SK-N-SH (cell line): ENCODE results near the gene SHROOM3. TPM values are rescaled to one million over a fixed set of nuclear protein-coding genes. Genes with fewer than 3 reads are reported as not detected.

Experiments
- CTCF ChIA-PET: fragments of 300-600, 350-600 bp; formaldehyde crosslinking; extraction: SDS; loops from one replicate; lab custom pipeline; 2021; lab: Yijun Ruan, JAX
- POLR2A ChIA-PET: fragments of 350-600 bp; sonication (Branson Sonifier 250); formaldehyde crosslinking; extraction: SDS; loops from one replicate; lab custom pipeline; 2020; ENCODE audit warnings: antibody characterized with exemption, inconsistent platforms; lab: Yijun Ruan, JAX
- DNase-seq: peaks from one replicate; pipeline ENCODE4 v3.0.0; 2012
- H2AFZ ChIP-seq: fragments of 200-600 bp; sonication (generic); 2 replicates; pipeline ENCODE4 v1.8.1; 2016; ENCODE audit warnings: antibody characterized with exemption, mild to moderate bottlenecking, low read depth
- H3F3A ChIP-seq: fragments of 200-600 bp; sonication (generic); replicated peaks from 2 replicates; pipeline ENCODE3; 2016; ENCODE audit warnings: antibody characterized with exemption, mild to moderate bottlenecking; ENCODE audit not compliant: insufficient read depth
- H3K27ac ChIP-seq, 2 experiments: fragments of 200-500 bp in 1 of 2; fragments of 200-600 bp in 1 of 2; sonication (Bioruptor generic) in 1 of 2; sonication (generic), shearing (Covaris generic) in 1 of 2; 2 replicates each; pipeline versions ENCODE4 v1.5.1 to v1.6.1; 2014 to 2016; ENCODE audit warnings: low read depth in 2 of 2, inconsistent platforms in 1 of 2, low read length in 1 of 2, mild to moderate bottlenecking in 1 of 2, mixed read lengths in 1 of 2
- H3K27me3 ChIP-seq: fragments of 200-600 bp; sonication (generic), shearing (Covaris generic); 2 replicates; pipeline ENCODE4 v1.6.1; 2016; ENCODE audit warnings: mixed run types; ENCODE audit not compliant: insufficient read depth
- H3K36me3 ChIP-seq, 2 experiments: fragments of 200-500 bp in 1 of 2; fragments of 200-600 bp in 1 of 2; sonication (Bioruptor generic) in 1 of 2; sonication (generic) in 1 of 2; replicated peaks in 1 of 2; 2 replicates each; pipeline versions ENCODE3 to v1.5.1; 2014 to 2016; ENCODE audit warnings: low read length in 1 of 2, mild to moderate bottlenecking in 1 of 2; ENCODE audit not compliant: insufficient read depth in 2 of 2, control insufficient read depth in 1 of 2
- H3K4me1 ChIP-seq, 2 experiments: fragments of 200-500 bp in 1 of 2; fragments of 200-600 bp in 1 of 2; sonication (Bioruptor generic) in 1 of 2; sonication (generic), shearing (Covaris generic) in 1 of 2; 2 replicates each; pipeline versions ENCODE4 v1.5.1 to v1.6.1; 2014 to 2016; ENCODE audit warnings: low read depth in 1 of 2, low read length in 1 of 2, mixed run types in 1 of 2; ENCODE audit not compliant: insufficient read depth in 2 of 2, control insufficient read depth in 1 of 2
- H3K4me2 ChIP-seq: fragments of 200-600 bp; sonication (generic), shearing (Covaris generic); 2 replicates; pipeline ENCODE4 v1.6.1; 2017; ENCODE audit warnings: mixed run types
- H3K4me3 ChIP-seq, 2 experiments: fragments of 200-500 bp in 1 of 2; fragments of 200-600 bp in 1 of 2; sonication (Bioruptor generic) in 1 of 2; sonication (generic), shearing (Covaris generic) in 1 of 2; 2 replicates each; pipeline versions ENCODE4 v1.5.1 to v1.8.1; 2014 to 2016; ENCODE audit warnings: low read depth in 2 of 2, inconsistent platforms in 1 of 2, low read length in 1 of 2, mild to moderate bottlenecking in 1 of 2, mixed read lengths in 1 of 2, moderate library complexity in 1 of 2
- H3K79me2 ChIP-seq: fragments of 200-600 bp; sonication (generic); 2 replicates; pipeline ENCODE4 v1.8.1; 2017; ENCODE audit warnings: mild to moderate bottlenecking; ENCODE audit not compliant: insufficient read depth
- H3K9ac ChIP-seq: fragments of 200-600 bp; sonication (generic); 2 replicates; pipeline ENCODE4 v1.6.1; 2017; ENCODE audit warnings: mixed run types
- H3K9me2 ChIP-seq: fragments of 200-600 bp; sonication (generic); 2 replicates; pipeline ENCODE4 v1.6.1; 2017; ENCODE audit warnings: mixed run types
- H3K9me3 ChIP-seq: fragments of 200-600 bp; sonication (generic); 2 replicates; pipeline ENCODE4 v1.6.1; 2017; ENCODE audit warnings: mixed run types, mild to moderate bottlenecking, moderate library complexity
- H4K20me1 ChIP-seq: fragments of 200-600 bp; sonication (generic); 2 replicates; pipeline ENCODE4 v1.6.1; 2017; ENCODE audit warnings: mild to moderate bottlenecking, mixed run types; ENCODE audit not compliant: insufficient read depth
- EP300 ChIP-seq, 2 experiments: IDR thresholded peaks; 2 replicates each; pipeline versions ENCODE4 v1.4.0 to v1.6.1; 2012; ENCODE audit warnings: borderline replicate concordance in 1 of 2, low read depth in 1 of 2, low read length in 1 of 2
- FOSL2 ChIP-seq: IDR thresholded peaks from 2 replicates; pipeline ENCODE4 v1.4.0; 2012; ENCODE audit warnings: low read depth, mild to moderate bottlenecking, moderate library complexity, borderline replicate concordance
- FOXM1 ChIP-seq: IDR thresholded peaks from 2 replicates; pipeline ENCODE4 v1.4.0; 2012; ENCODE audit warnings: low read depth, mild to moderate bottlenecking
- GABPA ChIP-seq: IDR thresholded peaks from 2 replicates; pipeline ENCODE4 v1.4.0; 2012; ENCODE audit warnings: low read depth, mild to moderate bottlenecking
- MAX ChIP-seq: IDR thresholded peaks from 2 replicates; pipeline ENCODE4 v1.4.0; 2012; ENCODE audit warnings: low read depth
- NFIC ChIP-seq: IDR thresholded peaks from 2 replicates; pipeline ENCODE4 v1.4.0; 2012; ENCODE audit warnings: borderline replicate concordance
- NRF1 ChIP-seq: IDR thresholded peaks from 2 replicates; pipeline ENCODE4 v1.6.1; 2012; ENCODE audit warnings: low read depth, mild to moderate bottlenecking, low read length
- RAD21 ChIP-seq: IDR thresholded peaks from 2 replicates; pipeline ENCODE4 v1.6.1; 2012; ENCODE audit warnings: mild to moderate bottlenecking, low read length
- RFX5 ChIP-seq: IDR thresholded peaks from 2 replicates; pipeline ENCODE4 v1.6.1; 2012; ENCODE audit warnings: mild to moderate bottlenecking, improper control_type of control experiment, low read length
- RXRA ChIP-seq: IDR thresholded peaks from 2 replicates; pipeline ENCODE4 v1.4.0; 2012; ENCODE audit warnings: low read depth, mild to moderate bottlenecking, borderline replicate concordance
- SMC3 ChIP-seq: IDR thresholded peaks from 2 replicates; pipeline ENCODE4 v1.6.1; 2012; ENCODE audit warnings: low read depth, low read length, improper control_type of control experiment
- TCF12 ChIP-seq: IDR thresholded peaks from 2 replicates; pipeline ENCODE4 v1.4.0; 2012
- TEAD4 ChIP-seq: IDR thresholded peaks from 2 replicates; pipeline ENCODE4 v1.4.0; 2012; ENCODE audit warnings: mild to moderate bottlenecking, borderline replicate concordance; ENCODE audit not compliant: insufficient read depth
- USF1 ChIP-seq: IDR thresholded peaks from 2 replicates; pipeline ENCODE4 v1.4.0; 2012; ENCODE audit warnings: low read depth, borderline replicate concordance
- WGBS: methylation state at CpG from one replicate; pipeline ENCODE4 v1.1.6; 2017; ENCODE audit warnings: low lambda C conversion rate; 5-methylcytosine and 5-hydroxymethylcytosine counted together
- polyA plus RNA-seq, 3 experiments: library from polyadenylated mRNA; depleted of rRNA; stranded (reverse); fragments of >200 nt; gene quantifications; 2 replicates each; pipeline ENCODE4 v1.2.3, GENCODE V29; 2012
- TF ChIP-seq, protein P1 (sequence below): fragments of 150-350 bp; IDR thresholded peaks from 2 replicates; pipeline ENCODE4 v1.6.1; 2016; ENCODE audit warnings: mild to moderate bottlenecking, low read depth, low read length
- TF ChIP-seq, protein P2 (sequence below): fragments of 150-350 bp; IDR thresholded peaks from 2 replicates; pipeline ENCODE4 v1.6.1; 2017; ENCODE audit warnings: antibody characterized with exemption, low read length, low read depth, borderline replicate concordance
- TF ChIP-seq, protein P3 (sequence below): IDR thresholded peaks from 2 replicates; pipeline ENCODE4 v1.4.0; 2012; ENCODE audit warnings: low read depth, borderline replicate concordance
- TF ChIP-seq, protein P4 (sequence below): fragments of 200-600 bp; sonication (generic); IDR thresholded peaks from 2 replicates; pipeline ENCODE4 v1.6.1; 2017; ENCODE audit warnings: antibody characterized with exemption, mild to moderate bottlenecking, moderate library complexity

SHROOM3 gene
- polyA plus RNA-seq, 1 of the 3 experiments (the other 2 are of a cell fraction) = 4.3 TPM

DNA sequence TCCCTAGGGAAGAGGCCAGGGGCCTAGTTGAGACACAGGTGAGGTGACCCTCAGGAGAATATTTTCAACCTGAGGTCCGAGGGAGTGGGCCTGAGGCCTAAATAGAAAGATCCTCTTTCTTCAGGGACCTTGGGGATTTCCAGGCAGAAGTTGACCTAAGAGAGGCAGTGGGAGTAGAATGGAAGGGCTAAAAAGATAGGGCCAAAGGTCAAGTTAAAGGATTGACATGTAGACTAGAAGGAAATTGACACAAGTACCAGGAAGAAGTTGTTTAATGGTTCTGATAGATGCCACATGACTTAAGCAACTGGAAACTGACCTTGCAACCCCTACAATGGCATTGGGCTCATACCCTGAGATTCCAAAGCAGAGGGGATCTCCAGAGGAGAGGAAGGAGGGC, 76.9 kb downstream of the SHROOM3 start:
- no peaks in the 10 kb centered on the region for H3K9me3 ChIP-seq
- TF ChIP-seq, protein P1, sequence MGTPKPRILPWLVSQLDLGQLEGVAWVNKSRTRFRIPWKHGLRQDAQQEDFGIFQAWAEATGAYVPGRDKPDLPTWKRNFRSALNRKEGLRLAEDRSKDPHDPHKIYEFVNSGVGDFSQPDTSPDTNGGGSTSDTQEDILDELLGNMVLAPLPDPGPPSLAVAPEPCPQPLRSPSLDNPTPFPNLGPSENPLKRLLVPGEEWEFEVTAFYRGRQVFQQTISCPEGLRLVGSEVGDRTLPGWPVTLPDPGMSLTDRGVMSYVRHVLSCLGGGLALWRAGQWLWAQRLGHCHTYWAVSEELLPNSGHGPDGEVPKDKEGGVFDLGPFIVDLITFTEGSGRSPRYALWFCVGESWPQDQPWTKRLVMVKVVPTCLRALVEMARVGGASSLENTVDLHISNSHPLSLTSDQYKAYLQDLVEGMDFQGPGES = no peak
- TF ChIP-seq EP300 (IDR thresholded peaks at IDR 0.05; ENCODE audit: borderline replicate concordance in 1 of 2, low read depth in 1 of 2, low read length in 1 of 2) (no peak), TCF12 (no peak), MAX (no peak), SMC3 (no peak), FOXM1 (no peak), RFX5 (no peak), NRF1 (no peak), USF1 (no peak)
- TF ChIP-seq, protein P2, sequence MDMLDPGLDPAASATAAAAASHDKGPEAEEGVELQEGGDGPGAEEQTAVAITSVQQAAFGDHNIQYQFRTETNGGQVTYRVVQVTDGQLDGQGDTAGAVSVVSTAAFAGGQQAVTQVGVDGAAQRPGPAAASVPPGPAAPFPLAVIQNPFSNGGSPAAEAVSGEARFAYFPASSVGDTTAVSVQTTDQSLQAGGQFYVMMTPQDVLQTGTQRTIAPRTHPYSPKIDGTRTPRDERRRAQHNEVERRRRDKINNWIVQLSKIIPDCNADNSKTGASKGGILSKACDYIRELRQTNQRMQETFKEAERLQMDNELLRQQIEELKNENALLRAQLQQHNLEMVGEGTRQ = no peak
- TF ChIP-seq, all 33 proteins: peak for 0
- no peak for DNase-seq
- H3K27me3 ChIP-seq = no peaks in the 10 kb centered on the region
- no peaks in the 10 kb centered on the region for H4K20me1 ChIP-seq
- no peak overlapping the region for H3K9ac ChIP-seq
- no peak overlapping the region for H3K4me2 ChIP-seq
- H3K36me3 ChIP-seq = peaks cover 0 to 7% of the 10 kb centered on the region in 2 experiments
- no peaks in the 10 kb centered on the region for H3K79me2 ChIP-seq
- H3K4me1 ChIP-seq = peaks cover 0 to 5% of the 10 kb centered on the region in 2 experiments; a peak in 1 of 4 replicates
- no peak overlapping the region for H3K27ac ChIP-seq
- CTCF ChIA-PET = interaction anchor here (0.6 to 3.2 kb wide), 21 partner anchors 8 to 845 kb away, joined by 3 to 14 read pairs (median 4); no protein-coding TSS in a partner anchor
- H2AFZ ChIP-seq = no peak overlapping the region
- peaks cover 2% of the 10 kb centered on the region for H3F3A ChIP-seq
- 100% methylated on average over 1 of the region's 1 CpG for WGBS
- H3K4me3 ChIP-seq = no peak overlapping the region
- H3K9me2 ChIP-seq = no peaks in the 10 kb centered on the region
- POLR2A ChIA-PET = no interaction called here

GRCh38 chr4:76513482-76513881, 78.5 kb downstream of the SHROOM3 start:
- Histone ChIP-seq H3K27me3 (no peaks in the 10 kb centered on the region), H3K9me3 (no peaks in the 10 kb centered on the region), H4K20me1 (no peaks in the 10 kb centered on the region), H3F3A (no peaks in the 10 kb centered on the region), H3K9ac (no peak overlapping the region), H3K4me2 (no peak overlapping the region), H3K4me1 (peaks cover 5 to 6% of the 10 kb centered on the region in 2 experiments; a peak in 3 of 4 replicates), H3K36me3 (peaks cover 0 to 7% of the 10 kb centered on the region in 2 experiments), H2AFZ (no peak overlapping the region), H3K9me2 (no peaks in the 10 kb centered on the region), H3K27ac (no peak overlapping the region), H3K79me2 (no peaks in the 10 kb centered on the region), H3K4me3 (no peak overlapping the region)
- CTCF ChIA-PET = interaction anchor here (1.0 to 1.4 kb wide), 3 partner anchors 9 to 530 kb away, joined by 3 to 5 read pairs (median 3); no protein-coding TSS in a partner anchor
- WGBS = 97% methylated on average over 7 of the region's 7 CpGs
- POLR2A ChIA-PET = no interaction called here
- no peak for DNase-seq
- no peak for TF ChIP-seq FOSL2
- no peak for TF ChIP-seq RAD21
- no peak for TF ChIP-seq NFIC
- no peak for TF ChIP-seq RXRA
- no peak for TF ChIP-seq GABPA
- TF ChIP-seq, protein P2 = no peak
- TF ChIP-seq FOXM1 = no peak
- TF ChIP-seq, protein P3, sequence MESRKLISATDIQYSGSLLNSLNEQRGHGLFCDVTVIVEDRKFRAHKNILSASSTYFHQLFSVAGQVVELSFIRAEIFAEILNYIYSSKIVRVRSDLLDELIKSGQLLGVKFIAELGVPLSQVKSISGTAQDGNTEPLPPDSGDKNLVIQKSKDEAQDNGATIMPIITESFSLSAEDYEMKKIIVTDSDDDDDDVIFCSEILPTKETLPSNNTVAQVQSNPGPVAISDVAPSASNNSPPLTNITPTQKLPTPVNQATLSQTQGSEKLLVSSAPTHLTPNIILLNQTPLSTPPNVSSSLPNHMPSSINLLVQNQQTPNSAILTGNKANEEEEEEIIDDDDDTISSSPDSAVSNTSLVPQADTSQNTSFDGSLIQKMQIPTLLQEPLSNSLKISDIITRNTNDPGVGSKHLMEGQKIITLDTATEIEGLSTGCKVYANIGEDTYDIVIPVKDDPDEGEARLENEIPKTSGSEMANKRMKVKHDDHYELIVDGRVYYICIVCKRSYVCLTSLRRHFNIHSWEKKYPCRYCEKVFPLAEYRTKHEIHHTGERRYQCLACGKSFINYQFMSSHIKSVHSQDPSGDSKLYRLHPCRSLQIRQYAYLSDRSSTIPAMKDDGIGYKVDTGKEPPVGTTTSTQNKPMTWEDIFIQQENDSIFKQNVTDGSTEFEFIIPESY = no peak
- no peak for TF ChIP-seq USF1
- TF ChIP-seq TEAD4 = no peak
- TF ChIP-seq, protein P4, sequence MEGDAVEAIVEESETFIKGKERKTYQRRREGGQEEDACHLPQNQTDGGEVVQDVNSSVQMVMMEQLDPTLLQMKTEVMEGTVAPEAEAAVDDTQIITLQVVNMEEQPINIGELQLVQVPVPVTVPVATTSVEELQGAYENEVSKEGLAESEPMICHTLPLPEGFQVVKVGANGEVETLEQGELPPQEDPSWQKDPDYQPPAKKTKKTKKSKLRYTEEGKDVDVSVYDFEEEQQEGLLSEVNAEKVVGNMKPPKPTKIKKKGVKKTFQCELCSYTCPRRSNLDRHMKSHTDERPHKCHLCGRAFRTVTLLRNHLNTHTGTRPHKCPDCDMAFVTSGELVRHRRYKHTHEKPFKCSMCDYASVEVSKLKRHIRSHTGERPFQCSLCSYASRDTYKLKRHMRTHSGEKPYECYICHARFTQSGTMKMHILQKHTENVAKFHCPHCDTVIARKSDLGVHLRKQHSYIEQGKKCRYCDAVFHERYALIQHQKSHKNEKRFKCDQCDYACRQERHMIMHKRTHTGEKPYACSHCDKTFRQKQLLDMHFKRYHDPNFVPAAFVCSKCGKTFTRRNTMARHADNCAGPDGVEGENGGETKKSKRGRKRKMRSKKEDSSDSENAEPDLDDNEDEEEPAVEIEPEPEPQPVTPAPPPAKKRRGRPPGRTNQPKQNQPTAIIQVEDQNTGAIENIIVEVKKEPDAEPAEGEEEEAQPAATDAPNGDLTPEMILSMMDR = no peak
